ENCODE data around the gene ADCY2.

Gene ADCY2

GRCh38 chr5:7435503-7435902 lies 39.6 kb downstream of the ADCY2 start:
- TF ChIP-seq CTCF (IDR thresholded peaks at IDR 0.05; ENCODE audit: low read depth, low read length) = no peak
- in situ Hi-C loops (cut with HindIII; ENCODE audit: low sequenced_read_pairs) = no loop called here
- no peak overlapping the region for H3K4me3 ChIP-seq (ENCODE audit: low read depth, low read length)
- DNase-seq (ENCODE audit: low read depth, low spot score) = no peak

- no peak for TF ChIP-seq CTCF (IDR thresholded peaks at IDR 0.05; ENCODE audit: low read depth, low read length)
- in situ Hi-C loops (cut with HindIII; ENCODE audit: low sequenced_read_pairs) = no loop called here
- no peak overlapping the region for H3K4me3 ChIP-seq (ENCODE audit: low read depth, low read length)
- DNase-seq (ENCODE audit: low read depth, low spot score) = no peak
Observed at GRCh38 chr5:7436521-7436920, 40.6 kb downstream of the ADCY2 start.

- in situ Hi-C loops (cut with HindIII; ENCODE audit: low sequenced_read_pairs) = no loop called here
- no peak overlapping the region for H3K4me3 ChIP-seq (ENCODE audit: low read depth, low read length)
- no peak for DNase-seq (ENCODE audit: low read depth, low spot score)
- TF ChIP-seq CTCF (IDR thresholded peaks at IDR 0.05; ENCODE audit: low read depth, low read length) = no peak
Observed at GRCh38 chr5:7437836-7438235, 41.9 kb downstream of the ADCY2 start.

- no peak overlapping the region for H3K4me3 ChIP-seq (ENCODE audit: low read depth, low read length)
- DNase-seq (ENCODE audit: low read depth, low spot score) = no peak
- TF ChIP-seq CTCF (IDR thresholded peaks at IDR 0.05; ENCODE audit: low read depth, low read length) = no peak
- in situ Hi-C loops (cut with HindIII; ENCODE audit: low sequenced_read_pairs) = no loop called here
Observed at GRCh38 chr5:7445068-7445467, 49.1 kb downstream of the ADCY2 start.

- in situ Hi-C loops (cut with HindIII; ENCODE audit: low sequenced_read_pairs) = no loop called here
- no peak overlapping the region for H3K4me3 ChIP-seq (ENCODE audit: low read depth, low read length)
- no peak for DNase-seq (ENCODE audit: low read depth, low spot score)
- TF ChIP-seq CTCF (IDR thresholded peaks at IDR 0.05; ENCODE audit: low read depth, low read length) = no peak
Observed at GRCh38 chr5:7445831-7446230, 49.9 kb downstream of the ADCY2 start.

- no peak for TF ChIP-seq CTCF (IDR thresholded peaks at IDR 0.05; ENCODE audit: low read depth, low read length)
- DNase-seq (ENCODE audit: low read depth, low spot score) = no peak
- in situ Hi-C loops (cut with HindIII; ENCODE audit: low sequenced_read_pairs) = no loop called here
- no peak overlapping the region for H3K4me3 ChIP-seq (ENCODE audit: low read depth, low read length)
Observed at GRCh38 chr5:7446913-7447312, 51.0 kb downstream of the ADCY2 start.

GRCh38 chr5:7453947-7454346 lies 58.0 kb downstream of the ADCY2 start:
- no peak overlapping the region for H3K4me3 ChIP-seq (ENCODE audit: low read depth, low read length)
- in situ Hi-C loops (cut with HindIII; ENCODE audit: low sequenced_read_pairs) = no loop called here
- TF ChIP-seq CTCF (IDR thresholded peaks at IDR 0.05; ENCODE audit: low read depth, low read length) = no peak
- DNase-seq (ENCODE audit: low read depth, low spot score) = no peak
